Measurements from ENCODE around the gene AGBL4. TPM values are rescaled to one million over a fixed set of nuclear protein-coding genes. Genes with fewer than 3 reads are reported as not detected.

Gene AGBL4
- total RNA-seq, 1 donor from 2014 or later, result 3.1 TPM

- Mint-ChIP-seq H3K27me3 (no peaks in the 10 kb centered on the region), H3K4me3 (ENCODE audit: low read depth) (no peak overlapping the region), H3K27ac (no peak overlapping the region), H3K4me1 (ENCODE audit: low read depth) (no peaks in the 10 kb centered on the region), H3K36me3 (ENCODE audit: insufficient read depth) (no peaks in the 10 kb centered on the region), H3K9me3 (ENCODE audit: low read depth) (peaks cover 68% of the 10 kb centered on the region)
- no peak for DNase-seq (ENCODE audit: low spot score, unreplicated experiment)
- TF ChIP-seq, protein P1, sequence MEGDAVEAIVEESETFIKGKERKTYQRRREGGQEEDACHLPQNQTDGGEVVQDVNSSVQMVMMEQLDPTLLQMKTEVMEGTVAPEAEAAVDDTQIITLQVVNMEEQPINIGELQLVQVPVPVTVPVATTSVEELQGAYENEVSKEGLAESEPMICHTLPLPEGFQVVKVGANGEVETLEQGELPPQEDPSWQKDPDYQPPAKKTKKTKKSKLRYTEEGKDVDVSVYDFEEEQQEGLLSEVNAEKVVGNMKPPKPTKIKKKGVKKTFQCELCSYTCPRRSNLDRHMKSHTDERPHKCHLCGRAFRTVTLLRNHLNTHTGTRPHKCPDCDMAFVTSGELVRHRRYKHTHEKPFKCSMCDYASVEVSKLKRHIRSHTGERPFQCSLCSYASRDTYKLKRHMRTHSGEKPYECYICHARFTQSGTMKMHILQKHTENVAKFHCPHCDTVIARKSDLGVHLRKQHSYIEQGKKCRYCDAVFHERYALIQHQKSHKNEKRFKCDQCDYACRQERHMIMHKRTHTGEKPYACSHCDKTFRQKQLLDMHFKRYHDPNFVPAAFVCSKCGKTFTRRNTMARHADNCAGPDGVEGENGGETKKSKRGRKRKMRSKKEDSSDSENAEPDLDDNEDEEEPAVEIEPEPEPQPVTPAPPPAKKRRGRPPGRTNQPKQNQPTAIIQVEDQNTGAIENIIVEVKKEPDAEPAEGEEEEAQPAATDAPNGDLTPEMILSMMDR (IDR thresholded peaks at IDR 0.05; ENCODE audit: unreplicated experiment), result no peak
Observed at GRCh38 chr1:49416758-49417157, 607.0 kb downstream of the AGBL4 start.

GRCh38 chr1:49408346-49408745 lies 615.4 kb downstream of the AGBL4 start:
- Mint-ChIP-seq H3K27ac (no peak overlapping the region), H3K4me1 (ENCODE audit: low read depth) (no peaks in the 10 kb centered on the region), H3K27me3 (no peaks in the 10 kb centered on the region), H3K36me3 (ENCODE audit: insufficient read depth) (no peaks in the 10 kb centered on the region), H3K4me3 (ENCODE audit: low read depth) (no peak overlapping the region), H3K9me3 (ENCODE audit: low read depth) (peaks cover 61% of the 10 kb centered on the region)
- no peak for DNase-seq (ENCODE audit: low spot score, unreplicated experiment)
- TF ChIP-seq, protein P1 (IDR thresholded peaks at IDR 0.05; ENCODE audit: unreplicated experiment), result no peak

- Mint-ChIP-seq H3K27me3 (no peaks in the 10 kb centered on the region), H3K9me3 (ENCODE audit: low read depth) (peaks cover 75% of the 10 kb centered on the region), H3K27ac (no peak overlapping the region), H3K4me3 (ENCODE audit: low read depth) (no peak overlapping the region), H3K36me3 (ENCODE audit: insufficient read depth) (no peaks in the 10 kb centered on the region), H3K4me1 (ENCODE audit: low read depth) (no peaks in the 10 kb centered on the region)
- DNase-seq (ENCODE audit: low spot score, unreplicated experiment), result no peak
- TF ChIP-seq, protein P1 (IDR thresholded peaks at IDR 0.05; ENCODE audit: unreplicated experiment), result no peak
Observed at GRCh38 chr1:49397086-49397485, 626.7 kb downstream of the AGBL4 start.

DNA sequence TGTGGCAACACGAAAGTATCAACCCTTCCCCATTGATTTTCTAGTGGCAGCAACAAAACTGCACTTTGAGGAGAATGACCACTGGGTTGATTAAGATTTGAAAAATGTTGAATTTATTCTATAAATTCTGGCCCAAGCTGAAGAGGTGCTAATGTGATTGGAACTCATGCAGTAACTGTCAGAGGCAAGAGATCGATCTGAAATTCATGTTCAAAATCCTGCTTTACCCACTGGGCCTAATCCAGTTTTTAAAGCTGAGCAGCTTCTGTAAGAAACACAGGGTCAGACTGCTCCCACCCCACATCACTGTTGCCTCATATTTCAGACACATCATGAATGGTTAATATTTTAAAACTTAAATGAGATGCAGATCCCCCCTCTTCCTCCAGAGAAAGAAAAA lies 629.6 kb downstream of the AGBL4 start:
- H3K4me3 Mint-ChIP-seq (ENCODE audit: low read depth), result no peak overlapping the region
- TF ChIP-seq, protein P1 (IDR thresholded peaks at IDR 0.05; ENCODE audit: unreplicated experiment), result no peak
- no peaks in the 10 kb centered on the region for H3K27me3 Mint-ChIP-seq
- H3K27ac Mint-ChIP-seq, result no peak overlapping the region
- peaks cover 66% of the 10 kb centered on the region for H3K9me3 Mint-ChIP-seq (ENCODE audit: low read depth)
- peaks cover 2% of the 10 kb centered on the region for H3K36me3 Mint-ChIP-seq (ENCODE audit: insufficient read depth)
- no peak for DNase-seq (ENCODE audit: low spot score, unreplicated experiment)
- no peaks in the 10 kb centered on the region for H3K4me1 Mint-ChIP-seq (ENCODE audit: low read depth)

GRCh38 chr1:49389699-49390098 lies 634.1 kb downstream of the AGBL4 start:
- Mint-ChIP-seq H3K4me1 (ENCODE audit: low read depth) (no peaks in the 10 kb centered on the region), H3K4me3 (ENCODE audit: low read depth) (no peak overlapping the region), H3K27me3 (no peaks in the 10 kb centered on the region), H3K9me3 (ENCODE audit: low read depth) (peaks cover 52% of the 10 kb centered on the region), H3K36me3 (ENCODE audit: insufficient read depth) (peaks cover 2% of the 10 kb centered on the region), H3K27ac (no peak overlapping the region)
- TF ChIP-seq, protein P1 (IDR thresholded peaks at IDR 0.05; ENCODE audit: unreplicated experiment), result no peak
- no peak for DNase-seq (ENCODE audit: low spot score, unreplicated experiment)
